Measurements from ENCODE around the gene TMEM63C.

Gene TMEM63C

GRCh38 chr14:77225254-77225653, 43.7 kb downstream of the TMEM63C start:
- no peak for DNase-seq

- no peak for DNase-seq
Observed at GRCh38 chr14:77225892-77226557, 44.4 kb downstream of the TMEM63C start.

GRCh38 chr14:77228056-77228455, 46.5 kb downstream of the TMEM63C start:
- no peak for DNase-seq

- no peak for DNase-seq
Observed at GRCh38 chr14:77230914-77231313, 49.3 kb downstream of the TMEM63C start.

GRCh38 chr14:77231721-77232120, 50.1 kb downstream of the TMEM63C start:
- no peak for DNase-seq

GRCh38 chr14:77236814-77237213, 55.2 kb downstream of the TMEM63C start:
- no peak for DNase-seq

GRCh38 chr14:77238356-77238755, 56.8 kb downstream of the TMEM63C start:
- DNase-seq, result no peak

- no peak for DNase-seq
Observed at GRCh38 chr14:77238996-77239395, 57.4 kb downstream of the TMEM63C start.

- DNase-seq, result no peak
Observed at GRCh38 chr14:77239412-77239811, 57.8 kb downstream of the TMEM63C start.

- DNase-seq, result no peak
Observed at GRCh38 chr14:77240336-77240915, 58.8 kb downstream of the TMEM63C start.

- no peak for DNase-seq
Observed at GRCh38 chr14:77241955-77242354, 60.4 kb downstream of the TMEM63C start.

GRCh38 chr14:77242752-77243151, 61.2 kb downstream of the TMEM63C start:
- no peak for DNase-seq

GRCh38 chr14:77243853-77244252, 62.3 kb downstream of the TMEM63C start:
- DNase-seq, result no peak

- DNase-seq, result no peak
Observed at GRCh38 chr14:77245820-77246219, 64.2 kb downstream of the TMEM63C start.

GRCh38 chr14:77246784-77247183, 65.2 kb downstream of the TMEM63C start:
- DNase-seq, result no peak

- no peak for DNase-seq
Observed at GRCh38 chr14:77248666-77249065, 67.1 kb downstream of the TMEM63C start.

- no peak for DNase-seq
Observed at GRCh38 chr14:77249286-77249685, 67.7 kb downstream of the TMEM63C start.

- no peak for DNase-seq
Observed at GRCh38 chr14:77250927-77251326, 69.3 kb downstream of the TMEM63C start.

- DNase-seq, result no peak
Observed at GRCh38 chr14:77251870-77252269, 70.3 kb downstream of the TMEM63C start.

- no peak for DNase-seq
Observed at GRCh38 chr14:77253333-77254190, 72.0 kb downstream of the TMEM63C start.

GRCh38 chr14:77256694-77257093, 75.1 kb downstream of the TMEM63C start:
- no peak for DNase-seq

GRCh38 chr14:77257700-77258099, 76.1 kb downstream of the TMEM63C start:
- DNase-seq, result no peak

GRCh38 chr14:77258566-77258965, 77.0 kb downstream of the TMEM63C start:
- no peak for DNase-seq

All from activated gamma-delta T cell treated with Interleukin-2 at 50 U/mL for 16 hours (primary cell).